Erythroblast (primary cell): Measurements from ENCODE around the gene GPR18.

ENCODE experiments used
- GATA1 ChIP-seq: IDR thresholded peaks from 2 replicates; pipeline ENCODE4 v1.6.1; 2011; ENCODE audit warnings: low read depth, mild to moderate bottlenecking, control low read depth, low read length, moderate library complexity
- POLR2A ChIP-seq: IDR thresholded peaks from 2 replicates; pipeline ENCODE4 v1.6.1; 2011; ENCODE audit warnings: mild to moderate bottlenecking, low read length

GRCh38 chr13:99237981-99238662 is 20.1 kb downstream of the GPR18 start:
- TF ChIP-seq POLR2A: no peak
- TF ChIP-seq GATA1: no peak
